ENCODE measurements around the gene SCN2B. TPM values are rescaled to one million over a fixed set of nuclear protein-coding genes. Genes with fewer than 3 reads are reported as not detected.
A peak's percentile ranks its signal among the peaks of the same experiment; 100 is the strongest.

Gene SCN2B
- total RNA-seq, 1 donor from 2014 or later: 0.05 TPM

DNA sequence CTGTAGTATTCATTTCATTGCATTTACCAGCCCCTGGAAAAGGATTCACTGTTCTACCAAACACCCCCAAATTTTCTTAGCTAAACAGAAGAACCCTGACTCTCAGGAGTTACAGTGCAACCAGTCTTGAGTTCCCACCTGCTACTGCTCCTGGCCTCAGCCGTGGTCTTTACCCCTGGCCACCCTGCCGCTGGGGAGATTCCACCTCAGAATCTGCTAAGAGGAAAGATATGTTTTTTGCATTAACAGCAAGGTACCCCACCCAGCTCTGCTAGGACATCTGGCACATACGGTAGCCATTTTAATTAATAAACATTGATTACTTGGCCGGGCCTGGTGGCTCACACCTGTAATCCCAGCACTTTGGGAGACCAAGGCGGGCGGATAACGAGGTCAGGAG, 39.3 kb upstream of the SCN2B start:
- Mint-ChIP-seq H3K36me3 (ENCODE audit: insufficient read depth) (no peaks in the 10 kb centered on the region), H3K9me3 (ENCODE audit: low read depth) (peaks cover 5% of the 10 kb centered on the region), H3K4me3 (ENCODE audit: low read depth) (no peak overlapping the region), H3K4me1 (ENCODE audit: low read depth) (peaks cover 28% of the 10 kb centered on the region), H3K27ac (no peak overlapping the region), H3K27me3 (no peaks in the 10 kb centered on the region)
- TF ChIP-seq, protein P1, sequence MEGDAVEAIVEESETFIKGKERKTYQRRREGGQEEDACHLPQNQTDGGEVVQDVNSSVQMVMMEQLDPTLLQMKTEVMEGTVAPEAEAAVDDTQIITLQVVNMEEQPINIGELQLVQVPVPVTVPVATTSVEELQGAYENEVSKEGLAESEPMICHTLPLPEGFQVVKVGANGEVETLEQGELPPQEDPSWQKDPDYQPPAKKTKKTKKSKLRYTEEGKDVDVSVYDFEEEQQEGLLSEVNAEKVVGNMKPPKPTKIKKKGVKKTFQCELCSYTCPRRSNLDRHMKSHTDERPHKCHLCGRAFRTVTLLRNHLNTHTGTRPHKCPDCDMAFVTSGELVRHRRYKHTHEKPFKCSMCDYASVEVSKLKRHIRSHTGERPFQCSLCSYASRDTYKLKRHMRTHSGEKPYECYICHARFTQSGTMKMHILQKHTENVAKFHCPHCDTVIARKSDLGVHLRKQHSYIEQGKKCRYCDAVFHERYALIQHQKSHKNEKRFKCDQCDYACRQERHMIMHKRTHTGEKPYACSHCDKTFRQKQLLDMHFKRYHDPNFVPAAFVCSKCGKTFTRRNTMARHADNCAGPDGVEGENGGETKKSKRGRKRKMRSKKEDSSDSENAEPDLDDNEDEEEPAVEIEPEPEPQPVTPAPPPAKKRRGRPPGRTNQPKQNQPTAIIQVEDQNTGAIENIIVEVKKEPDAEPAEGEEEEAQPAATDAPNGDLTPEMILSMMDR (IDR thresholded peaks at IDR 0.05; ENCODE audit: unreplicated experiment): no peak
- no peak for DNase-seq (ENCODE audit: low spot score, unreplicated experiment)

DNA sequence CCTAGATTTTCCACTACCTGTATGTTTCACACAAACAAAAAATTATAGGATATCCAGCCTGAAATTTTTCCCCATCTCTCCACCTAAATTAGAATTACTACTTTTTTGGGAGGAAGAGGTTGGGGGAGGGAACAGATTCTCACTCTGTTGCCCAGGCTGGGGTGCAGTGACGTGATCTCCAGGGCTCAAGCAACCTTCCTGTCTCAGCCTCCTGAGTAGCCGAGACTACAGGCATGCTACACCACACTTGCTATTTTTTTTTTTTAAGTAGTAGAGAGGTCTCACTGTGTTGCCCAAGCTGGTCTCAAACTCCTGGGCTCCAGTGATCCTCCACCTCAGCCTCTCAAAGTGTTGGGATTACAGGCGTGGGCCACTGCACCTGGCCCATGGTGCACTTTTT, 38.8 kb upstream of the SCN2B start:
- TF ChIP-seq, protein P1 (IDR thresholded peaks at IDR 0.05; ENCODE audit: unreplicated experiment): no peak
- peaks cover 5% of the 10 kb centered on the region for H3K9me3 Mint-ChIP-seq (ENCODE audit: low read depth)
- DNase-seq (ENCODE audit: low spot score, unreplicated experiment): no peak
- H3K27me3 Mint-ChIP-seq: no peaks in the 10 kb centered on the region
- H3K36me3 Mint-ChIP-seq (ENCODE audit: insufficient read depth): no peaks in the 10 kb centered on the region
- no peak overlapping the region for H3K27ac Mint-ChIP-seq
- H3K4me3 Mint-ChIP-seq (ENCODE audit: low read depth): no peak overlapping the region
- H3K4me1 Mint-ChIP-seq (ENCODE audit: low read depth): peaks cover 28% of the 10 kb centered on the region

DNA sequence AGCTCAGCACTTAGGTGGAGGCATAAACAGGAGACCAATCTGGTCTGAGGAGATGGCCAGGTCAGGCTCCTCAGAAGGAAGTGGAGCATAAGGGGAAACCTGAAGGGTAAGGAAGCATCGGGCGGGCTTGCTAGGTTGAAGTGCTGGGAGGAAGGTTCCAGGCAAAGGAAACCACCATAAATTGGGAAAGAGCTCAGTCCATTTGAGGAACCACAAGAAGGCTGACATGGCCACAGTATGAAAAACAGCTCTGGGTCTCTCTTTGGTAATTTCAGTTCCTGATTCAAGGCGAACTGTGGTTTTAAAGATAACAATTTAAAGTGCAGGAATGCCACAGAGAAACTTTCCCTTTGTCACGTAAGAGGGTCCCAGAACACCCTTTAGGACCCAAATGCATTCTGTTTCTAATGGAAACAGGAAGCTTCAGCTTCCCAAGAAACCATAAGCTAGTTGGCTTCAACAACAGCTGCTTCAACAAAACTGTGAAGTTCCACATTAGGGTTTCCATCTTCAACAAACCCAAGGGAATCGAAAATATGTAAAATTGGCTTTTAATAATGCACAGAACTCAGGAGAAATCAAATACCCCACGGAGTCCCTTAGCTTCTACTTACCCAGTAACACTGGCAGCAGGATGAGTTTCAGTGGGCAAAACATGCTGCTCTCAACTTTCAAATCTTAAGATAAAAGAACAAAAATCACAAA, 37.9 kb upstream of the SCN2B start:
- H3K4me3 Mint-ChIP-seq (ENCODE audit: low read depth): no peak overlapping the region

DNA sequence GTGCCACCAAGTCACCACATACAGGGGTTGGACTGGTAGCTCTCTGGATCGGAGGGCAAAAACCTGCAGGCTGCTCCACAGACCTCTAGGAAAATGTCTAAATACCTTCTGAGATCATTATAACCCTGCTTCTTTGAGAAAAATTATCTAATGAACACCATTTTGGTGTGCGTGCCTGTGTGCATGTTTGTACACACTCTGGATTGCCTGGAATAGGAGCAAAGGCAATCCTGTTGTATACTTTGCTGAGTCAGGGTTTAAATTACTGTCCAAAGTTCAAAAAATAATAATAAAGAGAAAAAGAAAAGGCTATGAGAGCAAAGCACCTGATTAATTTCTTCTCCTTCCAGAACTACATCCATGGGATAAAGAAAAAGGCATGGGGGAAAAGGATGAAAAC, 37.3 kb upstream of the SCN2B start:
- no peak for DNase-seq (ENCODE audit: low spot score, unreplicated experiment)
- H3K27ac Mint-ChIP-seq: no peak overlapping the region
- TF ChIP-seq, protein P1 (IDR thresholded peaks at IDR 0.05; ENCODE audit: unreplicated experiment): no peak
- peaks cover 24% of the 10 kb centered on the region for H3K4me1 Mint-ChIP-seq (ENCODE audit: low read depth)
- H3K27me3 Mint-ChIP-seq: no peaks in the 10 kb centered on the region
- no peak overlapping the region for H3K4me3 Mint-ChIP-seq (ENCODE audit: low read depth)
- peaks cover 5% of the 10 kb centered on the region for H3K9me3 Mint-ChIP-seq (ENCODE audit: low read depth)
- H3K36me3 Mint-ChIP-seq (ENCODE audit: insufficient read depth): no peaks in the 10 kb centered on the region

More for the DNA sequence above, 37.9 kb upstream of the SCN2B start:
- Mint-ChIP-seq H3K36me3 (ENCODE audit: insufficient read depth) (no peaks in the 10 kb centered on the region), H3K4me1 (ENCODE audit: low read depth) (peaks cover 26% of the 10 kb centered on the region), H3K9me3 (ENCODE audit: low read depth) (peaks cover 5% of the 10 kb centered on the region), H3K27ac (peak overlapping the region; percentile 47), H3K27me3 (no peaks in the 10 kb centered on the region)
- DNase-seq (ENCODE audit: low spot score, unreplicated experiment): no peak
- TF ChIP-seq, protein P1 (IDR thresholded peaks at IDR 0.05; ENCODE audit: unreplicated experiment): no peak

DNA sequence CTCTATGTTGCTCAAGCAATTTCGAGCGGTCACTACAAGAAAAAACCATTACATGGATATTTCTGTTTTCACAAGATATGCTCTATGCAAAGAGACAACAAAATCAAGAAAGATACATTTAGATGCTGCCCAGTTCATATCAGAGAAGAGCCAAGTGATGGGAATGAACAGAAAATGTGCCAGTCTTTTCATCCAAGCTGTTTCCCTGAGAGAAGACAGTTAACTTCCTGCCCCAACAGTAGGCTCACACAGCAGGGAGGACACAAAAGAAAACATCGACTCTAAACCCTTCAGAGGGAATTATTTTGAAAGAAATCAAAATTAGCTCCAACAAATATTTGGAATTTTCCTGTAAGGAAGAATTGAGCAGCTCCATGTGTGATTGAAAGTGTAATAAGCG, 36.8 kb upstream of the SCN2B start:
- TF ChIP-seq, protein P1 (IDR thresholded peaks at IDR 0.05; ENCODE audit: unreplicated experiment): no peak
- no peak for DNase-seq (ENCODE audit: low spot score, unreplicated experiment)
- Mint-ChIP-seq H3K27ac (peak overlapping the region; percentile 2), H3K27me3 (no peaks in the 10 kb centered on the region), H3K4me1 (ENCODE audit: low read depth) (peaks cover 24% of the 10 kb centered on the region), H3K9me3 (ENCODE audit: low read depth) (peaks cover 5% of the 10 kb centered on the region), H3K4me3 (ENCODE audit: low read depth) (no peak overlapping the region), H3K36me3 (ENCODE audit: insufficient read depth) (no peaks in the 10 kb centered on the region)

Measured in progenitor cell of endocrine pancreas (in vitro differentiated cells).